ENCODE measurements around the gene RECQL5. TPM values are rescaled to one million over a fixed set of nuclear protein-coding genes. Genes with fewer than 3 reads are reported as not detected.

The RECQL5 gene
- total RNA-seq, 1 experiment from 2014 or later = 16.8 TPM

DNA sequence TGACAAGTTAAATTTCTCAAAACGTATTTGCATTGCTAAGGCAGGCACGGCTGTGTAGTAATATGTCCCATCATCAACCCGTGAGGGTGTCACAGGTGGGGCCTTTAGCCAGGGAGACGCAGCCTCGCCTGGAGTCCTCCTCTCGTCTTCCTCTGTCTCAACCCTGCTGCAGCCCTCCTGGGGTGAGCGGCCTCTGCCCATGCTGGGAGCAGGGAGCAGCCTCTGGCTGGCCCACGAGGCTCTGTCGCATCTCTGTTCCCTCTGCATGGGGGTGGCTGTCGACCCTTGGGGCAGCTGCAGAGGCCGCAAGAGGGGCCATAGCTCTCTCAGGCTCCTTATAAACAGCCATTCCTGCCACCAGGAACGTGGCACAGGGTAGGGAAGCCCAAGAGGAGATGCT, 34.5 kb downstream of the RECQL5 start:
- Histone ChIP-seq H3K27me3 (no peaks in the 10 kb centered on the region), H3K4me3 (no peak overlapping the region), H3K9me3 (no peaks in the 10 kb centered on the region), H3K36me3 (peaks cover 6% of the 10 kb centered on the region)
- DNase-seq = no peak

- Histone ChIP-seq H3K36me3 (peaks cover 6% of the 10 kb centered on the region), H3K4me3 (no peak overlapping the region), H3K9me3 (no peaks in the 10 kb centered on the region), H3K27me3 (no peaks in the 10 kb centered on the region)
- no peak for DNase-seq
These were observed 35.6 kb downstream of the RECQL5 start for GRCh38 chr17:75631353-75631752.

GRCh38 chr17:75630071-75630917, 36.7 kb downstream of the RECQL5 start:
- peaks cover 6% of the 10 kb centered on the region for H3K36me3 ChIP-seq
- no peaks in the 10 kb centered on the region for H3K27me3 ChIP-seq
- H3K4me3 ChIP-seq = no peak overlapping the region
- H3K9me3 ChIP-seq = no peaks in the 10 kb centered on the region
- DNase-seq = no peak

GRCh38 chr17:75629157-75629556, 37.8 kb downstream of the RECQL5 start:
- DNase-seq = no peak

DNA sequence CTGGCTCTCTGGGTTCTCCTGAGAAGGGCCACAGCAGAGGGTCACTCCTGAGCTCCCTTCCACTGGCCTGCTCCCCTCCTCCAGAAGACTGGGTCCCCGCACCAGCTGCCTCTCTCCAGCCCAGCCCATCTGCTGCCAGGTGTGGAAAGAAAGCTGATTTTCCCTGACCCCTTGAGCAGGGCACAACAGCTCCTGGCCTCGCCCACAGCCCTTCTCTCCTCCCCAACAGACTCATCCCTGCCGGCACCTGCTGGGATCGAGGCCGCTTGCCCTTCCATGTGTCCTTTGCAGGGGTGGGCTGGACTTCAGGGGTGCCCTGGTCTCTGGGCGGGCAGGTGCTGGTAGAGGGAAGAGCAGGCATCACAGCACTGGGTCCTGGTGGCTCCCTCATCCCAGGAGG, 38.5 kb downstream of the RECQL5 start:
- peaks cover 2% of the 10 kb centered on the region for H3K36me3 ChIP-seq
- no peaks in the 10 kb centered on the region for H3K27me3 ChIP-seq
- H3K4me3 ChIP-seq = no peak overlapping the region
- DNase-seq = no peak
- no peaks in the 10 kb centered on the region for H3K9me3 ChIP-seq

More at GRCh38 chr17:75629157-75629556, 37.8 kb downstream of the RECQL5 start:
- no peaks in the 10 kb centered on the region for H3K27me3 ChIP-seq
- peaks cover 6% of the 10 kb centered on the region for H3K36me3 ChIP-seq
- no peak overlapping the region for H3K4me3 ChIP-seq
- H3K9me3 ChIP-seq = no peaks in the 10 kb centered on the region

- H3K9me3 ChIP-seq = no peaks in the 10 kb centered on the region
- no peak overlapping the region for H3K4me3 ChIP-seq
- DNase-seq = no peak
- peaks cover 1% of the 10 kb centered on the region for H3K36me3 ChIP-seq
- H3K27me3 ChIP-seq = no peaks in the 10 kb centered on the region
These were observed 39.9 kb downstream of the RECQL5 start for GRCh38 chr17:75627094-75627493.

DNA sequence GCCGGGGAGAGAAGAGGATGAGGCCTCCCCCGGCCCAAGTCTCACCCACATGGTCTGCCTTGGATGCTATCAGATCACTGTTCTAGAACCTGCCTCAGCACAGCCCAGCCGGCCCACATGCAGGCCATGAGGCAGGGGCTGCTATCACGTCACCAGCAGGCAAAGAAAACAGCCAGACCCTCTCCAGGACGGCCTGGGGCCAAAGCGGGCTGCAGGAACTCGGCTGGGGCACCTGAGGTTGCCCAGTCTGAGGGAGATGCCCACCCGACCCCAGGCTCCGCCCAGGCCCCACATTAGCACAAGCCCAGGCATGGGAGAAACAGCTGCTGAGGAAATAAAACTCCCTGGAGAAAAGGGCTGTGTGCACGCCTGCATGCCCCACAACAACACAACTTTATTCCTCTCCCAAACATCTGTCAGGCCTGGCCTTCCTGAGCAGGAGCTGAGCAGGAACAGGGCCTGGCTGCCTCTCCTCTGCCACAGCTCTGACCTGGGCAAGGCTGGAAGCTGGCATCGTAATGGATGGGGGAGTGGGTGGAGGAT, 40.4 kb downstream of the RECQL5 start:
- Histone ChIP-seq H3K36me3 (no peaks in the 10 kb centered on the region; the same call in 1 of the 2 replicates), H3K4me3 (no peak overlapping the region), H3K9me3 (no peaks in the 10 kb centered on the region), H3K27me3 (no peaks in the 10 kb centered on the region)
- DNase-seq = no peak

DNA sequence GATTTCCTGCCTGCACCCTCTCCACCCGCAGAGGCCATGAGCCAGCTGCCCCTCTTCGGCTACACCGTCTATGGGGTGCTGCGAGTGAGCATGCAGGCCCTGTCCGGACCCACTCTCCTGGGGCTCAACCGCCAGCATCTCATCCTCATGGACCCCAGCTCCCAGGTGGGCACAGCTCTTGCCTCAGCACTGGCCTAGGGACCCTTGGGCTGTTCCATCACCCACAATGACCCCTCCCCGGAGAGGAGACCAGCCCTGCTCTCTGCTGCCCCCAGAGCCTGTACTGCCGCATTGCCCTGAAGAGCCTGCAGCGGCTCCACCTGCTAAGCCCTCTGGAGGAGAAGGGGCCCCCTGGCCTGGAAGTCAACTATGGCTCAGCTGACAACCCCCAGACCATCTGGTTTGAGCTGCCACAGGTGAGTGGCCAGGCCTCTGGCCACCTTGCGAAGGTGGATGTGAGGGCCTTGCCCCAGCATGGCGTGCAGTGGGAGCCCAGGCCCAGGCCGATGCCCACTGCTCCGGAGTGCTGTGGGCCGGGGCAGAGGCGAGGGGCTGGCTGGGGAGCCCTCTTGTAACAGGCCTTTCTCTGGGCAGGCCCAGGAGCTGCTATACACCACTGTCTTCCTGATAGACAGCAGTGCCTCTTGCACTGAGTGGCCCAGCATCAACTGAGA, 41.0 kb downstream of the RECQL5 start:
- peak; percentile 36 for DNase-seq
- Histone ChIP-seq H3K9me3 (no peaks in the 10 kb centered on the region), H3K4me3 (no peak overlapping the region), H3K27me3 (no peaks in the 10 kb centered on the region), H3K36me3 (no peaks in the 10 kb centered on the region; the same call in 1 of the 2 replicates)

- H3K27me3 ChIP-seq = no peaks in the 10 kb centered on the region
- no peaks in the 10 kb centered on the region; the same call in 1 of the 2 replicates for H3K36me3 ChIP-seq
- no peak for DNase-seq
- no peaks in the 10 kb centered on the region for H3K9me3 ChIP-seq
- H3K4me3 ChIP-seq = no peak overlapping the region
These were observed 42.1 kb downstream of the RECQL5 start for GRCh38 chr17:75624714-75625345.

DNA sequence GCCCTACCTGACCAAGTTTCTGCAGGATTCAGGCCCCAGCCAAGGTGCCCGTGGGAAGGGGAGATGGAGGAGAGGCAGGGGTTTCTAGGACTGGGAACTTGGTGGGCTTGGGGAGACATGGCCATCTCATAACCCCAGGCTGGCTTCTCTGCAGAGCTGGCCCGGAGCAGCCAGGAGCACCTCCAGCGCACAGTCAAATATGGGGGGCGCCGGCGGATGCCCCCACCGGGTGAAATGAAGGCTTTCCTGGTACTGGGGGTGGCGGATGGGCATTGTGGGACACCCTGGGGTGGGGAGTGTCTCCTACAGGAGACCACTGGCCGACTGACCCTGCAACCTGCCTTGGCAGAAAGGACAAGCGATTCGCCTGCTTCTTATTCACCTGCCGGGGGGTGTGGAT, 42.9 kb downstream of the RECQL5 start:
- DNase-seq = no peak
- Histone ChIP-seq H3K36me3 (no peaks in the 10 kb centered on the region), H3K4me3 (no peak overlapping the region), H3K27me3 (no peaks in the 10 kb centered on the region), H3K9me3 (no peaks in the 10 kb centered on the region)

GRCh38 chr17:75623386-75623785, 43.6 kb downstream of the RECQL5 start:
- no peak overlapping the region for H3K4me3 ChIP-seq
- H3K9me3 ChIP-seq = no peaks in the 10 kb centered on the region
- no peaks in the 10 kb centered on the region for H3K36me3 ChIP-seq
- no peak for DNase-seq
- H3K27me3 ChIP-seq = no peaks in the 10 kb centered on the region

- DNase-seq = no peak
- Histone ChIP-seq H3K36me3 (no peaks in the 10 kb centered on the region), H3K9me3 (no peaks in the 10 kb centered on the region), H3K4me3 (no peak overlapping the region), H3K27me3 (no peaks in the 10 kb centered on the region)
These were observed 44.1 kb downstream of the RECQL5 start for GRCh38 chr17:75622771-75623273.

DNA sequence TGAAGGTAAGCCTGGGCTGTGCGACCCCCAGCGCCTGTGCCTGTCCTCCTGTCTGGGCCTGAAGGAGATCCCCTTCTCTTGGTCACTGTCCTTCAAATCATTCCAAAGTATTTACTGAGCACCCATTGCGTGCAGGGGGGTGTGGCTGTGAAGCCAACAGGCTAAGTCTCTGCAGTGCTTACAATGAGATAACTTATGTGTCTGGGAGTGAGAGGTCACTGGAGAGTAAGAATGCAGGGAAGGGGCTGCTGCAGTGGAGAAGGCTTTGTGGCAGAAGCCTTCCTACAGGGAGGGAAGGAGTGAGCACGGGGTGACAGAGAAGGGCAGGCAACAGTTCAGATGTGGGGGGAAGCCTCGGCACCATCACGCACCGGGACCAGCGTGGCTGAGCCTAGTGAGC, 44.9 kb downstream of the RECQL5 start:
- H3K27me3 ChIP-seq = no peaks in the 10 kb centered on the region
- H3K9me3 ChIP-seq = no peaks in the 10 kb centered on the region
- DNase-seq = no peak
- H3K4me3 ChIP-seq = no peak overlapping the region
- no peaks in the 10 kb centered on the region for H3K36me3 ChIP-seq

- H3K4me3 ChIP-seq = no peak overlapping the region
- no peaks in the 10 kb centered on the region for H3K9me3 ChIP-seq
These were observed 45.5 kb downstream of the RECQL5 start for GRCh38 chr17:75621489-75621888.

GRCh38 chr17:75619506-75620431, 47.2 kb downstream of the RECQL5 start:
- Histone ChIP-seq H3K36me3 (no peaks in the 10 kb centered on the region), H3K27me3 (no peaks in the 10 kb centered on the region), H3K9me3 (no peaks in the 10 kb centered on the region), H3K4me3 (no peak overlapping the region)
- DNase-seq = peak; percentile 52

More at GRCh38 chr17:75621489-75621888, 45.5 kb downstream of the RECQL5 start:
- DNase-seq = no peak
- no peaks in the 10 kb centered on the region for H3K36me3 ChIP-seq
- H3K27me3 ChIP-seq = no peaks in the 10 kb centered on the region

DNA sequence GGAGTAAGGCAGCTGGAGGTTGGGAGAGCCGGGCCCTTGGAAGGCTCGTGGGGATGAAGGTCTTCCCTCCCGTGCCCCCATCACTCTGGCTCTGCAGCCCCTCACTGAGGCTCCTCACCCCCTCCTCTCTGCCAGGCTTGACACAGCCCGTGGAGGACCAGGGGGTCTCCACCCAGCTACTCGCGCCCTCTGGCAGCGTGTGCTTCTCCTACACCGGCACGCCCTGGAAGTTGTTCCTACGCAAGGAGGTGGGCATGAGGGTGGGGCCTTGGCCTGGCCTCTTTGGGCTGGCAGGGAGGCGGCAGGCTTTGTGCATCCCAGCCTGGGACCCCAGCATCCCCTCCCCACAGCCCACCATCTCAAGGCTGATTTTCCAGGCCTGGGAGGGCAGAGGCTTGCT, 49.3 kb downstream of the RECQL5 start:
- Histone ChIP-seq H3K4me3 (no peak overlapping the region), H3K9me3 (no peaks in the 10 kb centered on the region), H3K27me3 (no peaks in the 10 kb centered on the region), H3K36me3 (no peaks in the 10 kb centered on the region)
- DNase-seq = no peak

Data from MG63 (cell line).